Measurements from ENCODE around the gene NRARP. TPM values are rescaled to one million over a fixed set of nuclear protein-coding genes. Genes with fewer than 3 reads are reported as not detected.

NRARP gene
- total RNA-seq, 1 donor from 2014 or later: 17.9 TPM

- TF ChIP-seq CTCF (conservative IDR thresholded peaks at IDR 0.05): no peak
- Mint-ChIP-seq H3K9me3 (no peaks in the 10 kb centered on the region), H3K27me3 (no peaks in the 10 kb centered on the region), H3K4me3 (peak overlapping the region; percentile 44), H3K4me1 (ENCODE audit: unreplicated experiment) (peaks cover 4% of the 10 kb centered on the region), H3K27ac (no peak overlapping the region), H3K36me3 (no peaks in the 10 kb centered on the region)
- DNase-seq (ENCODE audit: extremely low spot score, unreplicated experiment): no peak
Observed at GRCh38 chr9:137252555-137253506, 49.2 kb downstream of the NRARP start.

- Mint-ChIP-seq H3K27ac (no peak overlapping the region), H3K9me3 (no peaks in the 10 kb centered on the region), H3K36me3 (no peaks in the 10 kb centered on the region), H3K4me1 (ENCODE audit: unreplicated experiment) (peaks cover 9% of the 10 kb centered on the region), H3K27me3 (no peaks in the 10 kb centered on the region), H3K4me3 (no peak overlapping the region)
- DNase-seq (ENCODE audit: extremely low spot score, unreplicated experiment): no peak
- TF ChIP-seq CTCF (conservative IDR thresholded peaks at IDR 0.05): no peak
Observed at GRCh38 chr9:137251490-137252268, 50.4 kb downstream of the NRARP start.

- peak within 1 kb of the TSS; percentile 60 for H3K4me3 Mint-ChIP-seq
- no peaks in the 10 kb centered on the region for H3K9me3 Mint-ChIP-seq
- no peak for TF ChIP-seq CTCF (conservative IDR thresholded peaks at IDR 0.05)
- H3K4me1 Mint-ChIP-seq (ENCODE audit: unreplicated experiment): peaks cover 9% of the 10 kb centered on the region
- H3K27me3 Mint-ChIP-seq: no peaks in the 10 kb centered on the region
- H3K36me3 Mint-ChIP-seq: no peaks in the 10 kb centered on the region
- H3K27ac Mint-ChIP-seq: no peak within 1 kb of the TSS
- no peak for DNase-seq (ENCODE audit: extremely low spot score, unreplicated experiment)
Observed at GRCh38 chr9:137251194-137251461, 50.9 kb downstream of the NRARP start, which contains the start of gene STPG3. STPG3 (plus strand) TSS chr9:137251286; CDS start chr9:137251287, 1 bp downstream.

GRCh38 chr9:137250329-137251193 is 51.5 kb downstream of the NRARP start:
- H3K27me3 Mint-ChIP-seq: no peaks in the 10 kb centered on the region
- H3K36me3 Mint-ChIP-seq: no peaks in the 10 kb centered on the region
- no peak for DNase-seq (ENCODE audit: extremely low spot score, unreplicated experiment)
- no peak for TF ChIP-seq CTCF (conservative IDR thresholded peaks at IDR 0.05)
- no peak overlapping the region for H3K4me3 Mint-ChIP-seq
- no peaks in the 10 kb centered on the region for H3K9me3 Mint-ChIP-seq
- H3K27ac Mint-ChIP-seq: no peak overlapping the region
- H3K4me1 Mint-ChIP-seq (ENCODE audit: unreplicated experiment): peaks cover 9% of the 10 kb centered on the region

Other genes starting within 250 kb of the NRARP start
- 3.3 and 6.4 TPM in 2 replicates for gene ENTPD2, start 248.2 kb downstream of the NRARP start, total RNA-seq (ENCODE audit: low replicate concordance)
- gene SAPCD2, start 231.7 kb downstream of the NRARP start, total RNA-seq (ENCODE audit: low replicate concordance): 19.1 and 21.9 TPM in 2 replicates
- gene UAP1L1, start 224.8 kb downstream of the NRARP start, total RNA-seq (ENCODE audit: low replicate concordance): 3.4 and 5.4 TPM in 2 replicates
- 50.3 and 58.9 TPM in 2 replicates for gene MAN1B1, start 215.3 kb downstream of the NRARP start, total RNA-seq (ENCODE audit: low replicate concordance)
- 86.5 and 86.7 TPM in 2 replicates for gene DPP7, start 187.5 kb downstream of the NRARP start, total RNA-seq (ENCODE audit: low replicate concordance)
- 0.29 and 0.94 TPM in 2 replicates for gene GRIN1, start 163.1 kb downstream of the NRARP start, total RNA-seq (ENCODE audit: low replicate concordance)
- 0.77 and 1.4 TPM in 2 replicates for gene LRRC26, start 132.2 kb downstream of the NRARP start, total RNA-seq (ENCODE audit: low replicate concordance)
- gene TMEM210, start 130.2 kb downstream of the NRARP start, total RNA-seq (ENCODE audit: low replicate concordance): not detected in 2 replicates
- gene ANAPC2, start 113.7 kb downstream of the NRARP start, total RNA-seq (ENCODE audit: low replicate concordance): 63.5 and 65.0 TPM in 2 replicates
- 64.9 and 74.8 TPM in 2 replicates for gene SSNA1, start 113.6 kb downstream of the NRARP start, total RNA-seq (ENCODE audit: low replicate concordance)
- gene TPRN, start 101.5 kb downstream of the NRARP start, total RNA-seq (ENCODE audit: low replicate concordance): 24.1 and 28.4 TPM in 2 replicates
- 42.3 and 46.3 TPM in 2 replicates for gene TMEM203, start 96.6 kb downstream of the NRARP start, total RNA-seq (ENCODE audit: low replicate concordance)
- gene NDOR1, start 96.6 kb downstream of the NRARP start, total RNA-seq (ENCODE audit: low replicate concordance): 18.9 and 28.0 TPM in 2 replicates
- gene RNF208, start 80.0 kb downstream of the NRARP start, total RNA-seq (ENCODE audit: low replicate concordance): 12.1 and 15.7 TPM in 2 replicates
- gene CYSRT1, start 77.1 kb downstream of the NRARP start, total RNA-seq (ENCODE audit: low replicate concordance): 0.86 and 1.5 TPM in 2 replicates
- 0.36 and 0.48 TPM in 2 replicates for gene RNF224, start 74.8 kb downstream of the NRARP start, total RNA-seq (ENCODE audit: low replicate concordance)
- gene SLC34A3, start 71.4 kb downstream of the NRARP start, total RNA-seq (ENCODE audit: low replicate concordance): 0.41 and 0.81 TPM in 2 replicates
- 326 and 349 TPM in 2 replicates for gene TUBB4B, start 61.0 kb downstream of the NRARP start, total RNA-seq (ENCODE audit: low replicate concordance)
- gene STPG3, start 51.0 kb downstream of the NRARP start, total RNA-seq (ENCODE audit: low replicate concordance): 0.31 TPM in 1 of 2 replicates, not detected in the other
- 52.4 and 61.9 TPM in 2 replicates for gene NELFB, start 46.9 kb downstream of the NRARP start, total RNA-seq (ENCODE audit: low replicate concordance)
- 2.7 and 4.5 TPM in 2 replicates for gene TOR4A, start 24.5 kb downstream of the NRARP start, total RNA-seq (ENCODE audit: low replicate concordance)
- gene EXD3, start 120.9 kb upstream of the NRARP start, total RNA-seq (ENCODE audit: low replicate concordance): 15.5 and 19.5 TPM in 2 replicates
- gene NOXA1, start 121.1 kb upstream of the NRARP start, total RNA-seq (ENCODE audit: low replicate concordance): 6.4 and 14.3 TPM in 2 replicates
- gene ENTPD8, start 139.1 kb upstream of the NRARP start, total RNA-seq (ENCODE audit: low replicate concordance): 2.1 and 3.5 TPM in 2 replicates
- 51.2 and 67.8 TPM in 2 replicates for gene NSMF, start 157.1 kb upstream of the NRARP start, total RNA-seq (ENCODE audit: low replicate concordance)
- 2.5 and 3.1 TPM in 2 replicates for gene PNPLA7, start 248.1 kb upstream of the NRARP start, total RNA-seq (ENCODE audit: low replicate concordance)
- 50.4 and 51.6 TPM in 2 replicates for gene MRPL41, start 249.6 kb upstream of the NRARP start, total RNA-seq (ENCODE audit: low replicate concordance)